Activated T-cell treated with anti-CD3 and anti-CD28 coated beads for 48 hours (primary cell): Measurements from ENCODE around the gene TP63.

Source experiments
- DNase-seq: peaks from one replicate; pipeline ENCODE4 v3.0.0-alpha.2; 2020; ENCODE audit warnings: low read depth

TP63 gene

GRCh38 chr3:189685291-189685690, 54.1 kb downstream of the TP63 start:
- no peak for DNase-seq

GRCh38 chr3:189685860-189686259, 54.7 kb downstream of the TP63 start:
- DNase-seq = no peak

- no peak for DNase-seq
These were observed 56.3 kb downstream of the TP63 start for GRCh38 chr3:189687475-189687874.

- no peak for DNase-seq
These were observed 57.1 kb downstream of the TP63 start for GRCh38 chr3:189688262-189688661.

- no peak for DNase-seq
These were observed 58.4 kb downstream of the TP63 start for GRCh38 chr3:189689625-189690024.

- no peak for DNase-seq
These were observed 59.0 kb downstream of the TP63 start for GRCh38 chr3:189690237-189690636.

- no peak for DNase-seq
These were observed 59.5 kb downstream of the TP63 start for GRCh38 chr3:189690672-189691071.

GRCh38 chr3:189695400-189695799, 64.2 kb downstream of the TP63 start:
- no peak for DNase-seq

- no peak for DNase-seq
These were observed 67.6 kb downstream of the TP63 start for GRCh38 chr3:189698811-189699210.

- DNase-seq = no peak
These were observed 68.7 kb downstream of the TP63 start for GRCh38 chr3:189699885-189700284.

GRCh38 chr3:189702066-189702646, 71.0 kb downstream of the TP63 start:
- DNase-seq = no peak

- DNase-seq = no peak
These were observed 72.7 kb downstream of the TP63 start for GRCh38 chr3:189703865-189704264.

- no peak for DNase-seq
These were observed 77.2 kb downstream of the TP63 start for GRCh38 chr3:189708375-189708774.

GRCh38 chr3:189710620-189711402, 79.6 kb downstream of the TP63 start:
- no peak for DNase-seq

GRCh38 chr3:189712906-189713483, 81.8 kb downstream of the TP63 start:
- DNase-seq = no peak

- DNase-seq = no peak
These were observed 84.1 kb downstream of the TP63 start for GRCh38 chr3:189714991-189715961.

- no peak for DNase-seq
These were observed 87.0 kb downstream of the TP63 start for GRCh38 chr3:189718215-189718614.

GRCh38 chr3:189720736-189721417, 89.7 kb downstream of the TP63 start:
- DNase-seq = no peak

GRCh38 chr3:189721873-189722665, 90.9 kb downstream of the TP63 start:
- no peak for DNase-seq

- DNase-seq = no peak
These were observed 93.2 kb downstream of the TP63 start for GRCh38 chr3:189724356-189724755.

- no peak for DNase-seq
These were observed 95.1 kb downstream of the TP63 start for GRCh38 chr3:189726277-189726676.
